Measurements from ENCODE around the gene TMEM8B.

Gene TMEM8B, protein sequence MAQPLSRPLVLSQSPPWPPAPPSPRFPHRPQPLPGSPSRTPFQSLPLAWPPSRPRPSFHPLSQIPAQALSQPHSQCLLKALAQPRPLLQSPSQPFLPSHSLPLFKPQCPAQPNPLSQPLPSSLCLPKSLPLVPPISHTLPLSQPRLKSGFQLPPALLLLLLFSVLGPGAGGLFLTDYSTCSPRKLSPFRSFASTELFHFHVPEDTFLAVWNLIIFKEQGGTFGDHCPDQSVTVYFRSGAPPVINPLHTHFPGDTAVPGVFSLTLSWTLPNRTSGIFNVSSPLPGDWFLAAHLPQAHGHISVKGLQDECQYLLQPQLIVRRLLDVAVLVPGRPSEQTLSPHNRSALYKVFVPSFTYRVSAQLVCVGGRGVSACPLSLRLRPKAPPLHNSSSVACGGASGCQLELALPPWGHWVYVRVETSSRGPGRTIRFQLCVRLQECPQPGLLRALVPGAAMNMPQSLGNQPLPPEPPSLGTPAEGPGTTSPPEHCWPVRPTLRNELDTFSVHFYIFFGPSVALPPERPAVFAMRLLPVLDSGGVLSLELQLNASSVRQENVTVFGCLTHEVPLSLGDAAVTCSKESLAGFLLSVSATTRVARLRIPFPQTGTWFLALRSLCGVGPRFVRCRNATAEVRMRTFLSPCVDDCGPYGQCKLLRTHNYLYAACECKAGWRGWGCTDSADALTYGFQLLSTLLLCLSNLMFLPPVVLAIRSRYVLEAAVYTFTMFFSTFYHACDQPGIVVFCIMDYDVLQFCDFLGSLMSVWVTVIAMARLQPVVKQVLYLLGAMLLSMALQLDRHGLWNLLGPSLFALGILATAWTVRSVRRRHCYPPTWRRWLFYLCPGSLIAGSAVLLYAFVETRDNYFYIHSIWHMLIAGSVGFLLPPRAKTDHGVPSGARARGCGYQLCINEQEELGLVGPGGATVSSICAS

DNA sequence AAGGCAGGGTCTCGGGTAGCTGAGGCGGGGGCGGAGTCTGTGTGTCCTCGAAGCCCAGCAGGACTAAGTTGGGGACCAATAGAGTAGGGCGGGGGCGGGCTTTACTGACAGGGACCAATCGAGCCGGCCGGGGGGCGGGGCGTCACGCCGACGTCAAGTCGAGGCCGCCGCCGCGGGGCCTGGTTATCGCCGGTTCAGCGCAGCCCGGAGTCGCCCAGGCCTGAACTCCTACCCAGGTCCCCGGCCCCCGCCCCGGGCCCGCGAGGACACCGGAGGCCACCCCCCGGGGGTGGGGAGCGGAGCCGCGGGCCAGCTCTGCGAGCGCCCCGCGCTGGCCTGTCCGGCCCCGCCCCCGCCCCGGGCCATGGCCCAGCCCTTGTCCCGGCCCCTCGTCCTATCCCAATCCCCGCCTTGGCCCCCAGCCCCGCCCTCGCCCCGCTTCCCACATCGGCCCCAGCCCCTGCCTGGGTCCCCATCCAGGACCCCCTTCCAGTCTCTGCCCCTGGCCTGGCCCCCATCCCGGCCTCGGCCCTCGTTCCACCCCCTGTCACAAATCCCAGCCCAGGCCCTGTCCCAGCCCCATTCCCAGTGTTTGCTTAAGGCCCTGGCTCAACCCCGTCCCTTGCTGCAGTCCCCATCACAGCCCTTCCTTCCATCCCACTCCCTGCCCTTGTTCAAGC is at the start of gene TMEM8B:
Gene TMEM8B, plus strand, starts transcription at position 145 of the 680 bp plus-strand sequence. Its CDS starts 220 bp downstream, at position 365.
- peak; percentile 84 for DNase-seq

DNA sequence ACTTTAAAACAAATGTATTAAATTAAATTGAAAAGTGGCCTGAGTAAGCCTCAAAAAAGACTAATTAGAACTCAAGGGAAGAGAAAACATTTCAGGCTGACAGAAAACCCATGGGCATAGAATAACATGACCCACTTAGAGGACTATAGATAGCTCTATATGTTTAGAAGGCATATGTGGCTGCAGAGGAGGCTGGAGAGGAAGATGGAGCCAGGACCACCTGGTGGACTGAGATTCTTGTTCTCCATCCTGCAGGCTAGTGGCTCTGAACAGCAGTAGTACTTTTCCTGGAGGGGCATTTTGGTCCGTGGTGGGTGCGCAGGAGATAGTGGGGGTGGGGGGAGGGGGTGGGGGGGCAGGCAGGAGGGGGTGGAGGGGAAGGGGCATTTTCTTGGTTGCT is 48.0 kb upstream of the TMEM8B start:
- no peak for DNase-seq

DNA sequence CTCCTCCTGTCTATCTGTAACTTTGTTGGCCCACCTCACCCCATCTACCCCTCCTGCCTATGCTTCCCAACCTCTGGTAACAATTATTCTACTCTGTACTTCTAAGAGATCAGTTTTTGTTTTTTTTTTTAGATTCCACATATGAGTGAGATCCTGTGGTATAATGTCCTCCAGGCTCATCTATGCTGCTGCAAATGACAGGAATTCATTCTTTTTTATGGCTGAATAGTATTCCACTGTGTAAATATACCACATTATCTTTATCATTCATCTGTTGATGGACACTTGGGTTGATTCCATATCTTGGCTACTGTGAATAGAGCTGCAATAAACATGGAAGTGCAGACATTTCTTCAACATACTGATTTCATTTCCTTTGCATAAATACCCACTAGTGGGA is 45.6 kb upstream of the TMEM8B start:
- no peak for DNase-seq

GRCh38 chr9:35789541-35789940 is 39.5 kb upstream of the TMEM8B start:
- DNase-seq: no peak

GRCh38 chr9:35790025-35790384 is 39.0 kb upstream of the TMEM8B start:
- no peak for DNase-seq

GRCh38 chr9:35790385-35791296 is 38.4 kb upstream of the TMEM8B start:
- DNase-seq: peak; percentile 37

- no peak for DNase-seq
Observed at GRCh38 chr9:35791297-35791921, 37.6 kb upstream of the TMEM8B start, which contains the start of gene NPR2. TSS of gene NPR2 (plus strand) at chr9:35791591. CDS start at chr9:35792409, 818 bp downstream.

DNA sequence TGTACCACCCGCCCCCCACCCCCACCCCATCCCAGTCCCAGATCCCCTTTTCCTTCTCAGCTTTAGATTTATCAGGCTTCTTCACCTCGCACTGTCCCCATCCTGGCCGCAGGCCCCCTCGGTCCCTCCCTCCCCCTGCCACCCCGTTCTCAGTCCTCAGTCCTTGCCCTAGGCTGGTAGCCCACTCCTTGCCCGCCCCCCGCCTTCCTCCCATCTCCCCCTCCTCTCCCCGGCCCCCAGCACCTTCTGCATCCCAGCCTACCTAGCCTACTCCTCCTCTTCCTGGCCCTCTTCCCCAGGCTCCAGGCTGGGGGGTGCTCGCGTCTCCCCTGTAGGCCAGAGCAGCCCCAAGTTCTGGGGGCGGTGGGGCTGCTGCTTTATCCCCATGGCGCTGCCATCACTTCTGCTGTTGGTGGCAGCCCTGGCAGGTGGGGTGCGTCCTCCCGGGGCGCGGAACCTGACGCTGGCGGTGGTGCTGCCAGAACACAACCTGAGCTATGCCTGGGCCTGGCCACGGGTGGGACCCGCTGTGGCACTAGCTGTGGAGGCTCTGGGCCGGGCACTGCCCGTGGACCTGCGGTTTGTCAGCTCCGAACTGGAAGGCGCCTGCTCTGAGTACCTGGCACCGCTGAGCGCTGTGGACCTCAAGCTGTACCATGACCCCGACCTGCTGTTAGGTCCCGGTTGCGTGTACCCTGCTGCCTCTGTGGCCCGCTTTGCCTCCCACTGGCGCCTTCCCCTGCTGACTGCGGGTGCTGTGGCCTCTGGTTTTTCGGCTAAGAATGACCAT is 36.8 kb upstream of the TMEM8B start:
- no peak for DNase-seq

- no peak for DNase-seq
Observed at GRCh38 chr9:35792826-35793225, 36.2 kb upstream of the TMEM8B start.

DNA sequence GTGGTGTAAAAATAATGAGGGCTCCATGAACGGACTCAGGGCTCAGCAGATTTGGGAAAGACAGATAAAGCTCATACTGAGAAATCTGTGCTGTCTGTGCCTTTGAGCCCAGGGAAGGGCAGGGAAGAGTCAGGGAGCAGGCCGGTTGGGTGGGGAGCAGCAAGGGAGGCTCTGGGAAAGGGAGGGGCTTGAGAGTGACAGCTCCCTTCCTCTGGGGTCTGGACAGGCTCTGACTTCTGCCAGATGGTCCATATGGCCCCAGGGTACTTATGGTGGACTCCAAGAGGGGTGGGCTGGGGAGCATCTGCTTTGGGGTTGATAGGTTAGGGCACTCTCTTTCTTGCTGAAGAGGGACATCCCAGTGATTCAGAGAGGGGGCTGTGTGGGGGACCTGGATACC is 35.6 kb upstream of the TMEM8B start:
- DNase-seq: no peak

DNA sequence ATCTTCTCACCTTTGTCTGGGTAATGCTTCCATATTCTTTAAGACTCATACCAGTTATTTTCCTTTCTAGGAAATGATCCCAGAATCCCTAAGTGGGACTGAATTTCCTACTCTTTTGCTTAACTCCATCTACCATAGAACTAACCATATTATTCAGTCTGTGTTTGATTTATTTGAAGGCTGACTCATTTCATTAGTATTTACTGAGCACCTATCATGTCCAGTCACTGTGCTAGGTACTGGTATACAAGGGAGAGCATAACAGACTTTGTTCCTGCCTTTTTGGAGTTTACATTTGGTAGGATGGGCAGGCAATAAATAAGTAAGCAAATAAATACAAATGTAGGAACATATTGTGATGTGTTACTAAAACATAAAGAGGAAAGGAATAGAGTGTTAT is 33.3 kb upstream of the TMEM8B start:
- no peak for DNase-seq

- DNase-seq: no peak
Observed at GRCh38 chr9:35797311-35798109, 31.5 kb upstream of the TMEM8B start.

DNA sequence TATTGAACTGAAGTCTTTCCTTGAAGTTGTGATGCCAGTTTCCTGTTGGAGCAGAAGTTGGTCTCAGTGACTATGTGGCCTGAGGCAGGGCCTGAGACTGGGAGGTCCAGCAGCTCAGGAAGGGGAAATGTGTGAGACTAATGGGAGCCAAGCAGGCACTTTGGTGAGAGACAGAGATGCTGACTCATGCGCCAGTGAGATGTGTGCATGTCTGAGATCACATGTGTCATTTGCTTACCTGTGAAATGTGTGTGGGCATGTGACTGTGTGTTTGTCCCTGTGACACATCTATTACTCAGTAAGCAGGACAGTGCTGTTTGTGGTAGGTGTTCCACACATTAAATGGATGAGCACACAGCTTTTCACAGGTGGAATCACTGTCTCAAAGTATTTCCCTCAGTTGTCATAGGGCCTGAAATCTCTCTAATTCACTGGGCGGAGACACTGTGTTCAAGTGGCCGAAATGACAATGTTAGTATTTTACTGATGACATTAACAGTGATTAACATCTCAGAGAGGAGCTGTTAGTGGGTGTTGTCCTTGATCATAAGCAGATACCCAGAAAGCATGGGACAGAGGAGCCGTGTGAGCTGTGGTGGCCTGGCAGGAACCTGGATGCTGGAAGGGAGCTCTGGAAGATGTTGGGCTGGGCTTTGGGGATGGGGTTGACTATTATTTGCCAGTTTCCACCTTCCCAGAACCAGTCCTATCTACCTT is 30.2 kb upstream of the TMEM8B start:
- DNase-seq: no peak

- DNase-seq: no peak
Observed at GRCh38 chr9:35800530-35800929, 28.5 kb upstream of the TMEM8B start.

GRCh38 chr9:35801328-35802128 is 27.5 kb upstream of the TMEM8B start:
- no peak for DNase-seq

- no peak for DNase-seq
Observed at GRCh38 chr9:35806101-35806500, 22.9 kb upstream of the TMEM8B start.

DNA sequence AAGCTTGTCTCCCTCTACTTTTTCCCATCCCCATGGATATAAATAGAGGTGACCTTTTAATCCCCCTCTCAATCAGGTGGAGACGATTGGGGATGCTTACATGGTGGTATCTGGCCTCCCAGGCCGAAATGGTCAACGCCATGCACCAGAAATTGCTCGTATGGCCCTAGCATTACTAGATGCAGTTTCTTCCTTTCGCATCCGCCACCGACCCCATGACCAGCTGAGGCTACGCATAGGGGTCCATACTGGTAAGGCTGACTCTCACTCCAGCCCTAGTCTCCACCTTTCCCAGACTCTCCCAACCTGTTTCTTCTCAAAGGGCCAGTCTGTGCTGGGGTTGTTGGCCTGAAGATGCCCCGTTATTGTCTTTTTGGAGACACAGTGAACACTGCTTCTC is 20.6 kb upstream of the TMEM8B start:
- DNase-seq: no peak

- DNase-seq: no peak
Observed at GRCh38 chr9:35810122-35810521, 18.9 kb upstream of the TMEM8B start.
